CD4-positive, alpha-beta T cell (primary cell): Measurements from ENCODE around the gene MAN2A1. TPM values are rescaled to one million over a fixed set of nuclear protein-coding genes. Genes with fewer than 3 reads are reported as not detected.

Source experiments
- ATAC-seq: fragments of 200-7000 bp; cut with Tn5 transposase; one replicate; pipeline ENCODE4 v1.10.0; 2022; ENCODE audit warnings: mild to moderate bottlenecking; ENCODE audit not compliant: poor library complexity
- CTCF ChIA-PET: fragments of 350-600 bp; sonication (Branson Sonifier 250); formaldehyde crosslinking; loops from one replicate; lab custom pipeline; 2021; ENCODE audit warnings: antibody characterized with exemption, inconsistent platforms; lab: Charles Lee
- POLR2A ChIA-PET: fragments of 350-600 bp; sonication (Branson Sonifier 250); formaldehyde crosslinking; loops from one replicate; lab custom pipeline; 2021; ENCODE audit warnings: antibody characterized with exemption, inconsistent platforms; lab: Charles Lee
- DNase-seq, 14 experiments: peaks; one replicate each; pipeline ENCODE4 v3.0.0-alpha.2; 2013 to 2020; ENCODE audit warnings: mixed read lengths in 2 of 14
- H3K27ac ChIP-seq, 2 donors: one replicate each; pipeline versions ENCODE4 v1.5.1 to v1.7.0; 2013; ENCODE audit warnings: low read length in 2 of 2, low read depth in 1 of 2, mild to moderate bottlenecking in 1 of 2
- H3K27me3 ChIP-seq, 2 experiments: 1 replicate in 1 of 2; 2 replicates in 1 of 2; pipeline versions ENCODE4 v1.6.1 to v1.7.0; 2013; ENCODE audit warnings: low read length in 2 of 2, control low read depth in 1 of 2, mild to moderate bottlenecking in 1 of 2, moderate library complexity in 1 of 2; ENCODE audit not compliant: insufficient read depth in 2 of 2, control insufficient read depth in 1 of 2
- H3K36me3 ChIP-seq: one replicate; pipeline ENCODE4 v1.6.1; 2013; ENCODE audit warnings: low read length, control low read depth; ENCODE audit not compliant: insufficient read depth
- H3K4me1 ChIP-seq: one replicate; pipeline ENCODE4 v1.6.1; 2013; ENCODE audit warnings: low read length, control low read depth; ENCODE audit not compliant: insufficient read depth
- H3K4me3 ChIP-seq: one replicate; pipeline ENCODE4 v1.5.1; 2013; ENCODE audit warnings: mild to moderate bottlenecking, low read length, moderate library complexity
- H3K9me3 ChIP-seq, 2 experiments: 1 replicate in 1 of 2; 2 replicates in 1 of 2; pipeline versions ENCODE4 v1.6.1 to v1.7.0; 2013; ENCODE audit warnings: low read length in 2 of 2, mild to moderate bottlenecking in 2 of 2, control low read depth in 1 of 2, moderate library complexity in 1 of 2; ENCODE audit not compliant: control insufficient read depth in 1 of 2, insufficient read depth in 1 of 2
- H3K27ac Mint-ChIP-seq: one replicate; pipeline ENCODE4 v1.8.0; 2020; ENCODE audit warnings: mixed read lengths
- H3K27me3 Mint-ChIP-seq: one replicate; pipeline ENCODE4 v1.8.0; 2021; ENCODE audit warnings: mixed read lengths
- H3K36me3 Mint-ChIP-seq: one replicate; pipeline ENCODE4 v1.8.0; 2021; ENCODE audit warnings: low read depth, mixed read lengths
- H3K4me1 Mint-ChIP-seq: one replicate; pipeline ENCODE4 v1.8.0; 2021; ENCODE audit warnings: low read depth, mixed read lengths
- H3K4me3 Mint-ChIP-seq: one replicate; pipeline ENCODE4 v1.8.0; 2020; ENCODE audit warnings: mild to moderate bottlenecking, mixed read lengths
- H3K9me3 Mint-ChIP-seq: one replicate; pipeline ENCODE4 v1.8.0; 2020; ENCODE audit warnings: mixed read lengths
- CTCF ChIP-seq: fragments of 200-600 bp; IDR thresholded peaks from one replicate; pipeline ENCODE4 v1.8.0; 2022; ENCODE audit warnings: antibody characterized with exemption, mild to moderate bottlenecking
- intact Hi-C, 2 experiments: fragments of 100-400 bp; cut with DNase I in 1 of 2; cut with micrococcal nuclease in 1 of 2; formaldehyde crosslinking; loops; one replicate each; pipeline versions ENCODE4 v1.15.1 to v1.9.0; 2023 to 2025; cut with DNase I, micrococcal nuclease
- total RNA-seq, 174 experiments: library from RNA in 2 of 174; stranded (reverse) in 2 of 174; gene quantifications; one replicate each; pipeline ENCODE4 v1.2.3 and lab custom pipeline; 2021 to 2026

The MAN2A1 gene
- total RNA-seq, 2 experiments from 2014 or later, result 50.6 to 52.7 TPM

- Mint-ChIP-seq H3K4me3 (no peak overlapping the region), H3K9me3 (no peaks in the 10 kb centered on the region), H3K27ac (no peak overlapping the region), H3K4me1 (no peaks in the 10 kb centered on the region), H3K27me3 (no peaks in the 10 kb centered on the region), H3K36me3 (no peaks in the 10 kb centered on the region)
- Histone ChIP-seq H3K4me3 (no peak overlapping the region), H3K9me3 (no peaks in the 10 kb centered on the region), H3K36me3 (no peaks in the 10 kb centered on the region), H3K27me3 (no peaks in the 10 kb centered on the region), H3K27ac (no peak overlapping the region), H3K4me1 (no peaks in the 10 kb centered on the region)
- no peak for TF ChIP-seq CTCF
- ATAC-seq (no peak), DNase-seq (no peak)
- ChIA-PET CTCF (no interaction called here), POLR2A (interaction anchor here (2.0 kb wide), 1 partner anchor 21 kb away, joined by 5 read pairs; no protein-coding TSS in a partner anchor)
- intact Hi-C loops, result no loop called here
Measured at GRCh38 chr5:109900911-109901627, 211.3 kb downstream of the MAN2A1 start.

GRCh38 chr5:109901628-109901981 lies 211.9 kb downstream of the MAN2A1 start:
- CTCF ChIA-PET, result no interaction called here
- H3K9me3 ChIP-seq, result no peaks in the 10 kb centered on the region
- H3K27me3 ChIP-seq, result no peaks in the 10 kb centered on the region
- Mint-ChIP-seq H3K27me3 (no peaks in the 10 kb centered on the region), H3K4me3 (no peak overlapping the region), H3K4me1 (no peaks in the 10 kb centered on the region), H3K9me3 (no peaks in the 10 kb centered on the region), H3K27ac (no peak overlapping the region), H3K36me3 (no peaks in the 10 kb centered on the region)
- no peak for DNase-seq
- no peak overlapping the region for H3K4me3 ChIP-seq
- POLR2A ChIA-PET, result interaction anchor here (2.0 kb wide), 1 partner anchor 20 kb away, joined by 5 read pairs; no protein-coding TSS in a partner anchor
- no peak for TF ChIP-seq CTCF
- H3K36me3 ChIP-seq, result no peaks in the 10 kb centered on the region
- no peak overlapping the region for H3K27ac ChIP-seq
- H3K4me1 ChIP-seq, result no peaks in the 10 kb centered on the region
- ATAC-seq, result no peak
- intact Hi-C loops, result no loop called here

- no peak overlapping the region for H3K27ac Mint-ChIP-seq
- H3K9me3 Mint-ChIP-seq, result no peaks in the 10 kb centered on the region
- no peak for TF ChIP-seq CTCF
- H3K4me1 Mint-ChIP-seq, result no peaks in the 10 kb centered on the region
- intact Hi-C loops, result no loop called here
- no peaks in the 10 kb centered on the region for H3K4me1 ChIP-seq
- H3K27ac ChIP-seq, result no peak overlapping the region
- ChIA-PET POLR2A (interaction anchor here (2.0 kb wide), 1 partner anchor 19 kb away, joined by 5 read pairs; no protein-coding TSS in a partner anchor), CTCF (no interaction called here)
- H3K4me3 Mint-ChIP-seq, result no peak overlapping the region
- no peaks in the 10 kb centered on the region for H3K27me3 ChIP-seq
- no peaks in the 10 kb centered on the region for H3K36me3 ChIP-seq
- no peak for ATAC-seq
- no peaks in the 10 kb centered on the region for H3K36me3 Mint-ChIP-seq
- H3K27me3 Mint-ChIP-seq, result no peaks in the 10 kb centered on the region
- no peak overlapping the region for H3K4me3 ChIP-seq
- DNase-seq, result no peak
- no peaks in the 10 kb centered on the region for H3K9me3 ChIP-seq
Measured at GRCh38 chr5:109903061-109903460, 213.3 kb downstream of the MAN2A1 start.
